GM21423 (cell line): ENCODE measurements around the gene ST8SIA6.
A peak's percentile ranks its signal among the peaks of the same experiment; 100 is the strongest.
"Not testable (repeated sequence)": the region's sequence is repeated elsewhere in the genome, so short reads cannot be mapped to it uniquely, and the experiment has no call there.

Experiments
- ATAC-seq: cut with Tn5 transposase; IDR thresholded peaks from one replicate; pipeline ENCODE4 v1.9.1; 2021; ENCODE audit warnings: mild to moderate bottlenecking, moderate library complexity; ENCODE audit not compliant: unreplicated experiment

ST8SIA6 gene

GRCh38 chr10:17349717-17350116 lies 104.7 kb downstream of the ST8SIA6 start:
- ATAC-seq = no peak

- ATAC-seq = no peak
These were observed 105.7 kb downstream of the ST8SIA6 start for GRCh38 chr10:17348501-17349349.

GRCh38 chr10:17348011-17348500 lies 106.3 kb downstream of the ST8SIA6 start:
- no peak for ATAC-seq

- ATAC-seq = no peak
These were observed 110.2 kb downstream of the ST8SIA6 start for GRCh38 chr10:17344206-17344605.

GRCh38 chr10:17343118-17343517 lies 111.3 kb downstream of the ST8SIA6 start:
- no peak for ATAC-seq

GRCh38 chr10:17340144-17340829 lies 114.1 kb downstream of the ST8SIA6 start:
- no peak for ATAC-seq

- ATAC-seq = no peak
These were observed 119.3 kb downstream of the ST8SIA6 start for GRCh38 chr10:17335065-17335464.

GRCh38 chr10:17330501-17330900 lies 123.9 kb downstream of the ST8SIA6 start:
- no peak for ATAC-seq

GRCh38 chr10:17326377-17326776 lies 128.0 kb downstream of the ST8SIA6 start:
- ATAC-seq = no peak

- not testable (repeated sequence) for ATAC-seq
These were observed 132.4 kb downstream of the ST8SIA6 start for GRCh38 chr10:17321957-17322356.

- ATAC-seq = peak; percentile 91
These were observed 137.8 kb downstream of the ST8SIA6 start for GRCh38 chr10:17316488-17317170.

GRCh38 chr10:17309435-17309834 lies 145.0 kb downstream of the ST8SIA6 start:
- ATAC-seq = no peak

- ATAC-seq = no peak
These were observed 147.3 kb downstream of the ST8SIA6 start for GRCh38 chr10:17307123-17307522.

GRCh38 chr10:17292375-17292774 lies 162.0 kb downstream of the ST8SIA6 start:
- ATAC-seq = no peak

- ATAC-seq = no peak
These were observed 164.2 kb downstream of the ST8SIA6 start for GRCh38 chr10:17290226-17290625.

GRCh38 chr10:17289763-17290162 lies 164.6 kb downstream of the ST8SIA6 start:
- no peak for ATAC-seq

GRCh38 chr10:17286562-17287550 lies 167.5 kb downstream of the ST8SIA6 start:
- no peak for ATAC-seq

- ATAC-seq = no peak
These were observed 172.1 kb downstream of the ST8SIA6 start for GRCh38 chr10:17282311-17282710.

GRCh38 chr10:17278607-17279240 lies 175.7 kb downstream of the ST8SIA6 start:
- ATAC-seq = no peak
